ENCODE data around the gene KRTAP10-8.

Gene KRTAP10-8

DNA sequence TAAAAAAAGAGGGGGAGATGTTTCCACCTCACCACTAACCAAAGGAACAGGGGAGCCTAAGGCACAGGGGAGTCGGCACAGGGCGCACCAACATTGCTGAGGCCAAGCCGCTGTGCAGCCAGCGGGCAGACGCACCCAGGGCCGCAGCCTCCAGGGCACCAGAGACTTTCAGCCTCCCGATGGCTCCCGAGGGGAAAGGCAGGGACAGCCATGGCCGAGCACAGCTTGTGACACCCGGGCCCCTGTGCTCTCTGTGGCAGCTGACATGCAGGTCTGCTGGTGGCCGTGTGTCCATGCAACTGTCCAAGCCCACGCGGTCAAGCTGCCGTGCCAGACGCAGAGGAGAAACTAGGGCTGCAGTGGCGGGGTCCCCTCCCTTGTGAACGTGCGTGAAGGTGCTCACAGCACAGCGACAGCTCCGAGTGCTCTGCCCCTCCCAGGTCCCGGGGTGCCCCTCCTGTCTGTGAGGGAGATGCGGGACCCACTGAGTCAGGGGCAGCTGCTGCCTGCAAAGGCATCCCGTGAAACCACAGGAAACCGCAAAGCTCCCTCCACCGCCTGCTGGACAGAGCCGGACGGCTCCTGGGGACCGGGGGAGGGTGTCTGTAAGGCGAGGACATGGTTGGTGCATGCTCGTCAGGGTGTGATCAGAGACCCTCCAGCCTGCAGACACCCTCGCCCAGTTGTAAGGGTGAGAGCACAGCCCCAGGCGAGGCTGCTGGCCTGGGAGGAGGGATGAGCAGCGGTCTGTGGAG lies 36.9 kb downstream of the KRTAP10-8 start:
- H3K27me3 ChIP-seq (replicated peaks; ENCODE audit: insufficient read depth, low read length): peaks cover 95% of the 10 kb centered on the region
- no peak for TF ChIP-seq EZH2phosphoT487 (IDR thresholded peaks at IDR 0.05; ENCODE audit: low read length)
- TF ChIP-seq, protein P1, sequence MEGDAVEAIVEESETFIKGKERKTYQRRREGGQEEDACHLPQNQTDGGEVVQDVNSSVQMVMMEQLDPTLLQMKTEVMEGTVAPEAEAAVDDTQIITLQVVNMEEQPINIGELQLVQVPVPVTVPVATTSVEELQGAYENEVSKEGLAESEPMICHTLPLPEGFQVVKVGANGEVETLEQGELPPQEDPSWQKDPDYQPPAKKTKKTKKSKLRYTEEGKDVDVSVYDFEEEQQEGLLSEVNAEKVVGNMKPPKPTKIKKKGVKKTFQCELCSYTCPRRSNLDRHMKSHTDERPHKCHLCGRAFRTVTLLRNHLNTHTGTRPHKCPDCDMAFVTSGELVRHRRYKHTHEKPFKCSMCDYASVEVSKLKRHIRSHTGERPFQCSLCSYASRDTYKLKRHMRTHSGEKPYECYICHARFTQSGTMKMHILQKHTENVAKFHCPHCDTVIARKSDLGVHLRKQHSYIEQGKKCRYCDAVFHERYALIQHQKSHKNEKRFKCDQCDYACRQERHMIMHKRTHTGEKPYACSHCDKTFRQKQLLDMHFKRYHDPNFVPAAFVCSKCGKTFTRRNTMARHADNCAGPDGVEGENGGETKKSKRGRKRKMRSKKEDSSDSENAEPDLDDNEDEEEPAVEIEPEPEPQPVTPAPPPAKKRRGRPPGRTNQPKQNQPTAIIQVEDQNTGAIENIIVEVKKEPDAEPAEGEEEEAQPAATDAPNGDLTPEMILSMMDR (IDR thresholded peaks at IDR 0.05; ENCODE audit: low read length): no peak
- TF ChIP-seq EZH2 (optimal IDR thresholded peaks at IDR 0.05; ENCODE audit: low read depth, low read length): no peak
- no peaks in the 10 kb centered on the region; the same call in 1 of the 2 replicates for H3K9me3 ChIP-seq (replicated peaks; ENCODE audit: insufficient read depth, low read length)
- no peaks in the 10 kb centered on the region for H3K4me1 ChIP-seq (ENCODE audit: low read length)
- H2AFZ ChIP-seq (ENCODE audit: low read length): no peak overlapping the region
- H4K20me1 ChIP-seq (ENCODE audit: insufficient read depth, low read length): no peaks in the 10 kb centered on the region
- DNase-seq: no peak
- H3K4me3 ChIP-seq (ENCODE audit: low read length): no peak overlapping the region
- no peak overlapping the region for H3K4me2 ChIP-seq (ENCODE audit: low read depth, low read length)
- no peaks in the 10 kb centered on the region for H3K9me2 ChIP-seq (replicated peaks; ENCODE audit: insufficient read depth, low read length)
- no peaks in the 10 kb centered on the region for H3K36me3 ChIP-seq (replicated peaks; ENCODE audit: insufficient read depth, low read length)
- H3K79me2 ChIP-seq (ENCODE audit: low read length): no peaks in the 10 kb centered on the region
- no peak overlapping the region for H3K9ac ChIP-seq (ENCODE audit: low read length)
- no peaks in the 10 kb centered on the region for H3F3A ChIP-seq (ENCODE audit: insufficient read depth, low read length)
- no peak overlapping the region for H3K27ac ChIP-seq (ENCODE audit: low read length)

DNA sequence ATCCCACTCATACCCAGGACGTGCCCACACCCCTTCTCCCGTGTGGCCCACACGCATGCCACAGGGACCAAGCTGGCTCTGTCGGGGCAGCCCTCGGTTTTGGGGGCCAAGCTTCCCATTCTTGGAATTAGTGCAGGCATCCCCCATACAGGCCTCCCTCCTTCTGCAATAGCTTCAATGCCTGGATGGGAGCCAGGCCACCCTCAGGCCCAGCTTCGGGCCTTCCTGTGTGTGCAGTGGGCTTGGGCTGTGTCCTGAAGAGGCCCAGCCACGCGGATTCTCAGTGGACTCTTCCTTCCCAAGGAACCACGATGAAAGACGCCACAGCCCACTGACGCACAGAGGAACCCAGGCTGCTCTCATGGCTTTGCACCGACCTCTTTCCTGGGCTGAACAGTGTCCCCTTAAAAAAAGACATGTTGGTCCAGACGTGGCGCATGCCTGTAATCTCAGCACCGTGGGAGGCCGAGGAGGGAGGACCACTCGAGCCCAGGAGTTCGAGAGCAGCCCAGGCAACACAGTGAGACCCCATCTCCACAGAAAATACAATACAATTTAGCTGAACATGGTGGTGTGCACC lies 37.7 kb downstream of the KRTAP10-8 start:
- no peaks in the 10 kb centered on the region for H3K9me2 ChIP-seq (replicated peaks; ENCODE audit: insufficient read depth, low read length)
- H3K9ac ChIP-seq (ENCODE audit: low read length): no peak overlapping the region
- no peaks in the 10 kb centered on the region for H4K20me1 ChIP-seq (ENCODE audit: insufficient read depth, low read length)
- H2AFZ ChIP-seq (ENCODE audit: low read length): no peak overlapping the region
- no peaks in the 10 kb centered on the region for H3K79me2 ChIP-seq (ENCODE audit: low read length)
- DNase-seq: no peak
- TF ChIP-seq EZH2phosphoT487 (IDR thresholded peaks at IDR 0.05; ENCODE audit: low read length): no peak
- TF ChIP-seq, protein P1 (IDR thresholded peaks at IDR 0.05; ENCODE audit: low read length): no peak
- no peak for TF ChIP-seq EZH2 (optimal IDR thresholded peaks at IDR 0.05; ENCODE audit: low read depth, low read length)
- no peak overlapping the region for H3K27ac ChIP-seq (ENCODE audit: low read length)
- H3K9me3 ChIP-seq (replicated peaks; ENCODE audit: insufficient read depth, low read length): no peaks in the 10 kb centered on the region; the same call in 1 of the 2 replicates
- H3K36me3 ChIP-seq (replicated peaks; ENCODE audit: insufficient read depth, low read length): no peaks in the 10 kb centered on the region
- no peaks in the 10 kb centered on the region for H3K4me1 ChIP-seq (ENCODE audit: low read length)
- peaks cover 94% of the 10 kb centered on the region for H3K27me3 ChIP-seq (replicated peaks; ENCODE audit: insufficient read depth, low read length)
- no peaks in the 10 kb centered on the region for H3F3A ChIP-seq (ENCODE audit: insufficient read depth, low read length)
- no peak overlapping the region for H3K4me2 ChIP-seq (ENCODE audit: low read depth, low read length)
- no peak overlapping the region for H3K4me3 ChIP-seq (ENCODE audit: low read length)

GRCh38 chr21:44650265-44650972 lies 38.5 kb downstream of the KRTAP10-8 start:
- TF ChIP-seq, protein P1 (IDR thresholded peaks at IDR 0.05; ENCODE audit: low read length): no peak
- TF ChIP-seq EZH2phosphoT487 (IDR thresholded peaks at IDR 0.05; ENCODE audit: low read length): no peak
- no peak for TF ChIP-seq EZH2 (optimal IDR thresholded peaks at IDR 0.05; ENCODE audit: low read depth, low read length)
- no peaks in the 10 kb centered on the region for H3K36me3 ChIP-seq (replicated peaks; ENCODE audit: insufficient read depth, low read length)
- H3K9me2 ChIP-seq (replicated peaks; ENCODE audit: insufficient read depth, low read length): no peaks in the 10 kb centered on the region

More at GRCh38 chr21:44650265-44650972, 38.5 kb downstream of the KRTAP10-8 start:
- peaks cover 86% of the 10 kb centered on the region for H3K27me3 ChIP-seq (replicated peaks; ENCODE audit: insufficient read depth, low read length)
- H3K79me2 ChIP-seq (ENCODE audit: low read length): no peaks in the 10 kb centered on the region
- H3K9me3 ChIP-seq (replicated peaks; ENCODE audit: insufficient read depth, low read length): no peaks in the 10 kb centered on the region
- H2AFZ ChIP-seq (ENCODE audit: low read length): no peak overlapping the region
- H3K9ac ChIP-seq (ENCODE audit: low read length): no peak overlapping the region
- no peaks in the 10 kb centered on the region for H3K4me1 ChIP-seq (ENCODE audit: low read length)
- H3K27ac ChIP-seq (ENCODE audit: low read length): no peak overlapping the region
- DNase-seq: no peak
- H3K4me3 ChIP-seq (ENCODE audit: low read length): no peak overlapping the region
- H3F3A ChIP-seq (ENCODE audit: insufficient read depth, low read length): no peaks in the 10 kb centered on the region
- H3K4me2 ChIP-seq (ENCODE audit: low read depth, low read length): no peak overlapping the region
- no peaks in the 10 kb centered on the region for H4K20me1 ChIP-seq (ENCODE audit: insufficient read depth, low read length)

All from MM.1S (cell line).